DOHH2 (cell line): ENCODE data around the gene FLT3LG.
A peak's percentile ranks its signal among the peaks of the same experiment; 100 is the strongest.

Experiments
- H3F3A ChIP-seq: fragments of 200-600 bp; sonication (generic), shearing (Covaris generic); 2 replicates; pipeline ENCODE4 v1.6.0; 2016; ENCODE audit warnings: antibody characterized with exemption, mild to moderate bottlenecking; ENCODE audit not compliant: control insufficient read depth, insufficient read depth
- H3K27ac ChIP-seq: fragments of 200-600 bp; sonication (generic); 2 replicates; pipeline ENCODE4 v1.5.1; 2014; ENCODE audit warnings: low read depth, mild to moderate bottlenecking, low read length, moderate library complexity
- H3K27me3 ChIP-seq: fragments of 200-600 bp; sonication (generic); 2 replicates; pipeline ENCODE4 v1.6.1; 2014; ENCODE audit warnings: mild to moderate bottlenecking, low read length, mixed read lengths; ENCODE audit not compliant: control insufficient read depth
- H3K36me3 ChIP-seq: fragments of 200-600 bp; sonication (generic); 2 replicates; pipeline ENCODE4 v1.6.1; 2014; ENCODE audit warnings: mild to moderate bottlenecking, low read length, moderate library complexity, mixed read lengths; ENCODE audit not compliant: control insufficient read depth
- H3K4me1 ChIP-seq: fragments of 200-600 bp; sonication (generic); 2 replicates; pipeline ENCODE4 v1.6.1; 2014; ENCODE audit warnings: mild to moderate bottlenecking, low read length, mixed read lengths; ENCODE audit not compliant: control insufficient read depth
- H3K4me2 ChIP-seq: fragments of 200-600 bp; sonication (generic); 2 replicates; pipeline ENCODE4 v1.6.0; 2014; ENCODE audit warnings: mild to moderate bottlenecking, low read length, moderate library complexity
- H3K4me3 ChIP-seq: fragments of 200-600 bp; sonication (generic); 2 replicates; pipeline ENCODE4 v1.5.1; 2014; ENCODE audit warnings: mild to moderate bottlenecking, low read length, mixed read lengths
- H3K79me2 ChIP-seq: fragments of 200-600 bp; sonication (generic); 2 replicates; pipeline ENCODE4 v1.6.1; 2014; ENCODE audit warnings: mild to moderate bottlenecking, low read length, mixed read lengths; ENCODE audit not compliant: control insufficient read depth
- H3K9me2 ChIP-seq: fragments of 200-600 bp; sonication (generic); replicated peaks from 2 replicates; pipeline ENCODE4 v1.6.1; 2014; ENCODE audit warnings: mild to moderate bottlenecking, low read length, mixed read lengths; ENCODE audit not compliant: control insufficient read depth
- H3K9me3 ChIP-seq: fragments of 200-600 bp; sonication (generic); 2 replicates; pipeline ENCODE4 v1.6.1; 2014; ENCODE audit warnings: antibody characterized with exemption, low read length, mixed read lengths; ENCODE audit not compliant: control insufficient read depth, insufficient read depth
- H4K20me1 ChIP-seq: fragments of 200-600 bp; sonication (generic); 2 replicates; pipeline ENCODE4 v1.6.0; 2014; ENCODE audit warnings: low read depth, mild to moderate bottlenecking, antibody characterized with exemption, low read length, moderate library complexity; ENCODE audit not compliant: control insufficient read depth, insufficient read depth
- CTCF ChIP-seq: fragments of 200-600 bp; sonication (generic); IDR thresholded peaks from one replicate; pipeline ENCODE4 v1.5.1; 2014; ENCODE audit warnings: antibody characterized with exemption, mild to moderate bottlenecking, low read depth, low read length; ENCODE audit not compliant: poor library complexity, severe bottlenecking
- EZH2phosphoT487 ChIP-seq: fragments of 200-600 bp; sonication (generic); IDR thresholded peaks from 2 replicates; pipeline ENCODE4 v1.6.1; 2017; ENCODE audit warnings: borderline replicate concordance, mild to moderate bottlenecking, antibody characterized with exemption, low read length, moderate library complexity, mixed read lengths

FLT3LG gene

GRCh38 chr19:49473868-49474541, at the start of gene FLT3LG:
Gene FLT3LG (plus strand): TSS chr19:49474215. CDS start chr19:49474640, 425 bp downstream.
- Histone ChIP-seq H3K4me3 (peak within 1 kb of the TSS; percentile 75), H3K27me3 (peaks cover 6% of the 10 kb centered on the region), H3K79me2 (no peaks in the 10 kb centered on the region), H3K27ac (no peak within 1 kb of the TSS), H3K4me2 (peak within 1 kb of the TSS; percentile 78), H3K9me3 (no peaks in the 10 kb centered on the region), H3K9me2 (no peaks in the 10 kb centered on the region), H4K20me1 (no peaks in the 10 kb centered on the region), H3K36me3 (peaks cover 18% of the 10 kb centered on the region), H3F3A (peaks cover 4% of the 10 kb centered on the region; the same call in 1 of the 2 replicates), H3K4me1 (peaks cover 44% of the 10 kb centered on the region)
- TF ChIP-seq CTCF: peak; percentile 99
- TF ChIP-seq EZH2phosphoT487: no peak

GRCh38 chr19:49425178-49425577, 48.8 kb upstream of the FLT3LG start, which contains the start of gene GFY:
Gene GFY (plus strand): TSS chr19:49425388. CDS start chr19:49426431, 1,043 bp downstream.
- Histone ChIP-seq H3K9me2 (no peaks in the 10 kb centered on the region), H3K79me2 (no peaks in the 10 kb centered on the region), H3K4me2 (peak within 1 kb of the TSS; percentile 23; the same call in 1 of the 2 replicates), H3K9me3 (no peaks in the 10 kb centered on the region), H4K20me1 (no peaks in the 10 kb centered on the region), H3K36me3 (no peaks in the 10 kb centered on the region), H3K27me3 (peaks cover 89% of the 10 kb centered on the region), H3K4me1 (peaks cover 47% of the 10 kb centered on the region), H3F3A (peaks cover 7% of the 10 kb centered on the region; the same call in 1 of the 2 replicates), H3K27ac (no peak within 1 kb of the TSS), H3K4me3 (no peak within 1 kb of the TSS)
- TF ChIP-seq CTCF (no peak), EZH2phosphoT487 (no peak)

- H3K4me2 ChIP-seq: peak overlapping the region; percentile 23; the same call in 1 of the 2 replicates
- H3K4me1 ChIP-seq: peaks cover 52% of the 10 kb centered on the region
- H3K27me3 ChIP-seq: peaks cover 87% of the 10 kb centered on the region
- no peak overlapping the region for H3K4me3 ChIP-seq
- H3K27ac ChIP-seq: no peak overlapping the region
- no peaks in the 10 kb centered on the region for H3K79me2 ChIP-seq
- H3F3A ChIP-seq: peaks cover 7% of the 10 kb centered on the region; the same call in 1 of the 2 replicates
- TF ChIP-seq EZH2phosphoT487 (no peak), CTCF (no peak)
- no peaks in the 10 kb centered on the region for H4K20me1 ChIP-seq
- no peaks in the 10 kb centered on the region for H3K36me3 ChIP-seq
- no peaks in the 10 kb centered on the region for H3K9me3 ChIP-seq
- no peaks in the 10 kb centered on the region for H3K9me2 ChIP-seq
Observed at GRCh38 chr19:49425922-49426592, 48.0 kb upstream of the FLT3LG start.
